HepG2 (cell line): ENCODE results near the gene DEPDC1B. TPM values are rescaled to one million over a fixed set of nuclear protein-coding genes. Genes with fewer than 3 reads are reported as not detected.

Experiments used
- AHR ChIP-seq: IDR thresholded peaks from 2 replicates; pipeline ENCODE4 v1.6.1; 2018; ENCODE audit warnings: missing genetic modification reagents, missing compliant biosample characterization
- ESRRA ChIP-seq: sonication (generic); formaldehyde crosslinking; IDR thresholded peaks from 2 replicates; pipeline ENCODE4 v1.5.1; 2020; ENCODE audit warnings: mild to moderate bottlenecking, low read depth, missing genetic modification reagents
- IKZF4 ChIP-seq: sonication (generic); formaldehyde crosslinking; IDR thresholded peaks from 2 replicates; pipeline ENCODE4 v1.5.1; 2020; ENCODE audit warnings: borderline replicate concordance, mild to moderate bottlenecking, low read depth, missing genetic modification reagents; ENCODE audit errors: not compliant biosample characterization
- KDM3A ChIP-seq: IDR thresholded peaks from 2 replicates; pipeline ENCODE4 v1.6.1; 2018; ENCODE audit warnings: low read depth, missing compliant biosample characterization
- SP140L ChIP-seq: sonication (generic); formaldehyde crosslinking; IDR thresholded peaks from 2 replicates; pipeline ENCODE4 v1.4.0; 2020; ENCODE audit warnings: missing genetic modification reagents, borderline replicate concordance
- SP2 ChIP-seq: sonication (generic); formaldehyde crosslinking; IDR thresholded peaks from 2 replicates; pipeline ENCODE4 v1.5.1; 2020; ENCODE audit warnings: mild to moderate bottlenecking, missing genetic modification reagents
- TCF7 ChIP-seq: sonication (generic); IDR thresholded peaks from 2 replicates; pipeline ENCODE4 v1.6.1; 2016; ENCODE audit warnings: antibody characterized with exemption, low read depth
- TOE1 ChIP-seq: sonication (generic); formaldehyde crosslinking; IDR thresholded peaks from 2 replicates; pipeline ENCODE4 v1.4.0; 2020; ENCODE audit warnings: mild to moderate bottlenecking, missing genetic modification reagents
- ZMYM2 ChIP-seq: sonication (generic); formaldehyde crosslinking; IDR thresholded peaks from 2 replicates; pipeline ENCODE4 v1.8.0; 2022; ENCODE audit warnings: mild to moderate bottlenecking, missing genetic modification reagents
- polyA plus RNA-seq, 8 experiments: library from polyadenylated mRNA; depleted of rRNA in 3 of 8; stranded (reverse) in 7 of 8; unstranded in 1 of 8; fragments of >200 nt; fragmentation: Illumina TruSeq in 4 of 8; extraction: Trizol in 4 of 8; gene quantifications; 2 replicates each; pipeline versions ENCODE4 v1.2.1 to v1.2.3, GENCODE V29; 2011 to 2016; ENCODE audit warnings: low read depth in 4 of 8, missing spikeins in 1 of 8, mixed read lengths in 1 of 8; ENCODE audit not compliant: insufficient read depth in 1 of 8
- total RNA-seq, 5 experiments: library from RNA; depleted of rRNA; stranded (reverse); fragments of >200 nt; fragmentation: Illumina TruSeq; extraction: Trizol; gene quantifications; 2 replicates each; pipeline ENCODE4 v1.2.3, GENCODE V29; 2016; ENCODE audit warnings: low read depth in 1 of 5
- TF ChIP-seq, protein P1 (sequence below): sonication (generic); formaldehyde crosslinking; conservative IDR thresholded peaks from 2 replicates; pipeline ENCODE4 v1.5.0; 2020; ENCODE audit warnings: missing genetic modification reagents
- TF ChIP-seq, protein P2 (sequence below): sonication (generic); formaldehyde crosslinking; IDR thresholded peaks from 2 replicates; pipeline ENCODE4 v1.4.0; 2020; ENCODE audit warnings: missing genetic modification reagents, low read depth, mild to moderate bottlenecking, borderline replicate concordance
- TF ChIP-seq, protein P3 (sequence below): sonication (generic); formaldehyde crosslinking; IDR thresholded peaks from 2 replicates; pipeline ENCODE4 v1.5.1; 2020; ENCODE audit warnings: mild to moderate bottlenecking, missing genetic modification reagents, moderate library complexity
- TF ChIP-seq, protein P4 (sequence below): IDR thresholded peaks from 2 replicates; pipeline ENCODE4 v1.6.1; 2016; ENCODE audit warnings: low read depth, borderline replicate concordance
- TF ChIP-seq, protein P5 (sequence below): sonication (generic); formaldehyde crosslinking; IDR thresholded peaks from 2 replicates; pipeline ENCODE4 v1.8.0; 2022; ENCODE audit warnings: missing genetic modification reagents, mild to moderate bottlenecking, inconsistent platforms, borderline replicate concordance
- TF ChIP-seq, protein P6 (sequence below): sonication (generic); formaldehyde crosslinking; IDR thresholded peaks from 2 replicates; pipeline ENCODE4 v1.4.0; 2020; ENCODE audit warnings: missing genetic modification reagents
- TF ChIP-seq, protein P7 (sequence below): sonication (generic); formaldehyde crosslinking; IDR thresholded peaks from 2 replicates; pipeline ENCODE4 v1.5.0; 2020; ENCODE audit warnings: missing genetic modification reagents, mild to moderate bottlenecking, borderline replicate concordance

The DEPDC1B gene
- total and polyA plus RNA-seq, 2 of the 13 experiments (the other 11 are each of a cell fraction or from before 2014, with no cell fraction given): 29.5 to 51.3 TPM

DNA sequence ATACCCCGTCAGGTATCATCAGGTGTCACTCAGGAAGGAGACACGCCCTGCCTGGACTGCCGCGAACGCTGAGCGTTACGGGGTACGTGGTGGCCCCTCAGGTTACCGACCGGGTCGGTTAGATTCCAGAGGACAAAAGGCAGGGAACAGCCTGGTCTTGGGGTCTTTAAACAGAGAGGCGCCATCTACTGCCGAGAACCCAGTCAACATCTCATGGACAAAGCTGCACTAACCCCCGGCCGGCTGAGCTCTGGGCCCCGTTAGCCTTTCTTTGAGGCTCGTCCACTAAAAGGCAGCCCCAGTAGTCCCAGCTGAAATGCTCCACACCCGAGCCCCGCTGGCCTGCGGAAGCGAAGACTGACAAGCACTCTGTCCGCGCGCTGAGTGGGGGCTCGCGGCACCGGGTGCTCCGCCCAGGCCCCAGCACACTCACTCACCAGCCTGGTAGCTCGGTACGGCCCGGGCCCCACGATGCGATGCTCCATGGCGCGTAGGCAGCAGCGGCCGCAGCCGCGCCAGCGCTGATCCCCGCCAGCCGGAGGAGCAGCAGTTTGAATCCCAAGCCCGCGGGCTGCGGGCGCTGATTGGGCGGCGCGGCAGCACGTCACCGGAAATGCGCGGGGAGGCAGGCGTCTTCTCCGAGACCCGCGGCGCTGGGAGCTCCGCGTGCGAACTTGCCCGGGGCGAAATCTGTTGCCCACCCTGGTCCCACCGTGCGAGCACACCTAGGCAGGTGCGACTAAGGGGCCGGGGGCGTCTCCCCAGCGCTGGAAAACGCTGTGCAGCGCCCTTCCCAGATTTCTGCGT, at the start of gene DEPDC1B (continued):
- TF ChIP-seq, protein P1, sequence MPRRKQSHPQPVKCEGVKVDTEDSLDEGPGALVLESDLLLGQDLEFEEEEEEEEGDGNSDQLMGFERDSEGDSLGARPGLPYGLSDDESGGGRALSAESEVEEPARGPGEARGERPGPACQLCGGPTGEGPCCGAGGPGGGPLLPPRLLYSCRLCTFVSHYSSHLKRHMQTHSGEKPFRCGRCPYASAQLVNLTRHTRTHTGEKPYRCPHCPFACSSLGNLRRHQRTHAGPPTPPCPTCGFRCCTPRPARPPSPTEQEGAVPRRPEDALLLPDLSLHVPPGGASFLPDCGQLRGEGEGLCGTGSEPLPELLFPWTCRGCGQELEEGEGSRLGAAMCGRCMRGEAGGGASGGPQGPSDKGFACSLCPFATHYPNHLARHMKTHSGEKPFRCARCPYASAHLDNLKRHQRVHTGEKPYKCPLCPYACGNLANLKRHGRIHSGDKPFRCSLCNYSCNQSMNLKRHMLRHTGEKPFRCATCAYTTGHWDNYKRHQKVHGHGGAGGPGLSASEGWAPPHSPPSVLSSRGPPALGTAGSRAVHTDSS (CRISPR knock-in tag): 0 out of 2 replicates have a peak, but pooled peaks have one; percentile 12
- TF ChIP-seq SP2 (CRISPR knock-in tag) (peak; percentile 73), AHR (CRISPR knock-in tag) (no peak), KDM3A (CRISPR knock-in tag) (peak; percentile 67; the same call in 1 of the 2 replicates), TCF7 (no peak), SP140L (no peak), ZMYM2 (CRISPR knock-in tag) (peak; percentile 90), IKZF4 (CRISPR knock-in tag) (peak; percentile 72), TOE1 (CRISPR knock-in tag) (no peak), ESRRA (0 out of 2 replicates have a peak, but pooled peaks have one; percentile 22)
- TF ChIP-seq, protein P2, sequence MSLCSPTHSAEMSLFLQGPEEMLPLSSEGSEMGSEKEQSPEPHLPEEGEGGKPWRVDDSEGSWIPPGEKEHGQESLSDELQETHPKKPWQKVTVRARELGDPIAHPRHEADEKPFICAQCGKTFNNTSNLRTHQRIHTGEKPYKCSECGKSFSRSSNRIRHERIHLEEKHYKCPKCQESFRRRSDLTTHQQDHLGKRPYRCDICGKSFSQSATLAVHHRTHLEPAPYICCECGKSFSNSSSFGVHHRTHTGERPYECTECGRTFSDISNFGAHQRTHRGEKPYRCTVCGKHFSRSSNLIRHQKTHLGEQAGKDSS (CRISPR knock-in tag): 0 out of 2 replicates have a peak, but pooled peaks have one; percentile 17
- TF ChIP-seq, protein P3, sequence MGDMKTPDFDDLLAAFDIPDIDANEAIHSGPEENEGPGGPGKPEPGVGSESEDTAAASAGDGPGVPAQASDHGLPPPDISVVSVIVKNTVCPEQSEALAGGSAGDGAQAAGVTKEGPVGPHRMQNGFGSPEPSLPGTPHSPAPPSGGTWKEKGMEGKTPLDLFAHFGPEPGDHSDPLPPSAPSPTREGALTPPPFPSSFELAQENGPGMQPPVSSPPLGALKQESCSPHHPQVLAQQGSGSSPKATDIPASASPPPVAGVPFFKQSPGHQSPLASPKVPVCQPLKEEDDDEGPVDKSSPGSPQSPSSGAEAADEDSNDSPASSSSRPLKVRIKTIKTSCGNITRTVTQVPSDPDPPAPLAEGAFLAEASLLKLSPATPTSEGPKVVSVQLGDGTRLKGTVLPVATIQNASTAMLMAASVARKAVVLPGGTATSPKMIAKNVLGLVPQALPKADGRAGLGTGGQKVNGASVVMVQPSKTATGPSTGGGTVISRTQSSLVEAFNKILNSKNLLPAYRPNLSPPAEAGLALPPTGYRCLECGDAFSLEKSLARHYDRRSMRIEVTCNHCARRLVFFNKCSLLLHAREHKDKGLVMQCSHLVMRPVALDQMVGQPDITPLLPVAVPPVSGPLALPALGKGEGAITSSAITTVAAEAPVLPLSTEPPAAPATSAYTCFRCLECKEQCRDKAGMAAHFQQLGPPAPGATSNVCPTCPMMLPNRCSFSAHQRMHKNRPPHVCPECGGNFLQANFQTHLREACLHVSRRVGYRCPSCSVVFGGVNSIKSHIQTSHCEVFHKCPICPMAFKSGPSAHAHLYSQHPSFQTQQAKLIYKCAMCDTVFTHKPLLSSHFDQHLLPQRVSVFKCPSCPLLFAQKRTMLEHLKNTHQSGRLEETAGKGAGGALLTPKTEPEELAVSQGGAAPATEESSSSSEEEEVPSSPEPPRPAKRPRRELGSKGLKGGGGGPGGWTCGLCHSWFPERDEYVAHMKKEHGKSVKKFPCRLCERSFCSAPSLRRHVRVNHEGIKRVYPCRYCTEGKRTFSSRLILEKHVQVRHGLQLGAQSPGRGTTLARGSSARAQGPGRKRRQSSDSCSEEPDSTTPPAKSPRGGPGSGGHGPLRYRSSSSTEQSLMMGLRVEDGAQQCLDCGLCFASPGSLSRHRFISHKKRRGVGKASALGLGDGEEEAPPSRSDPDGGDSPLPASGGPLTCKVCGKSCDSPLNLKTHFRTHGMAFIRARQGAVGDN: peak; percentile 100
- TF ChIP-seq, protein P4, sequence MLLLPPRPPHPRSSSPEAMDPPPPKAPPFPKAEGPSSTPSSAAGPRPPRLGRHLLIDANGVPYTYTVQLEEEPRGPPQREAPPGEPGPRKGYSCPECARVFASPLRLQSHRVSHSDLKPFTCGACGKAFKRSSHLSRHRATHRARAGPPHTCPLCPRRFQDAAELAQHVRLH: peak; percentile 67; the same call in 1 of the 2 replicates
- TF ChIP-seq, protein P5, sequence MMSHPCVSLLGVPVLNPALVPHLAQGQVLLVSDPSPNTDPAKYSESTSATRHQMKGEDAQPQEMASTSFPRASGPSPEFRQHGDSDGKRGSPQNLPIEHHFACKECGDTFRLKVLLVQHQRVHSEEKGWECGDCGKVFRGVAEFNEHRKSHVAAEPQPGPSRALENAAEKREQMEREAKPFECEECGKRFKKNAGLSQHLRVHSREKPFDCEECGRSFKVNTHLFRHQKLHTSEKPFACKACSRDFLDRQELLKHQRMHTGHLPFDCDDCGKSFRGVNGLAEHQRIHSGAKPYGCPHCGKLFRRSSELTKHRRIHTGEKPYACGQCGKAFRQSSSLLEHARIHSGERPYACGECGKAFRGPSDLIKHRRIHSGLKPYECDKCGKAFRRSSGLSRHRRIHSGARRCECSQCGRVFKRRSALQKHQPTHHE (CRISPR knock-in tag): peak; percentile 19; the same call in 1 of the 2 replicates
- TF ChIP-seq, protein P6, sequence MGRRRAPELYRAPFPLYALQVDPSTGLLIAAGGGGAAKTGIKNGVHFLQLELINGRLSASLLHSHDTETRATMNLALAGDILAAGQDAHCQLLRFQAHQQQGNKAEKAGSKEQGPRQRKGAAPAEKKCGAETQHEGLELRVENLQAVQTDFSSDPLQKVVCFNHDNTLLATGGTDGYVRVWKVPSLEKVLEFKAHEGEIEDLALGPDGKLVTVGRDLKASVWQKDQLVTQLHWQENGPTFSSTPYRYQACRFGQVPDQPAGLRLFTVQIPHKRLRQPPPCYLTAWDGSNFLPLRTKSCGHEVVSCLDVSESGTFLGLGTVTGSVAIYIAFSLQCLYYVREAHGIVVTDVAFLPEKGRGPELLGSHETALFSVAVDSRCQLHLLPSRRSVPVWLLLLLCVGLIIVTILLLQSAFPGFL (CRISPR knock-in tag): no peak
- TF ChIP-seq, protein P7, sequence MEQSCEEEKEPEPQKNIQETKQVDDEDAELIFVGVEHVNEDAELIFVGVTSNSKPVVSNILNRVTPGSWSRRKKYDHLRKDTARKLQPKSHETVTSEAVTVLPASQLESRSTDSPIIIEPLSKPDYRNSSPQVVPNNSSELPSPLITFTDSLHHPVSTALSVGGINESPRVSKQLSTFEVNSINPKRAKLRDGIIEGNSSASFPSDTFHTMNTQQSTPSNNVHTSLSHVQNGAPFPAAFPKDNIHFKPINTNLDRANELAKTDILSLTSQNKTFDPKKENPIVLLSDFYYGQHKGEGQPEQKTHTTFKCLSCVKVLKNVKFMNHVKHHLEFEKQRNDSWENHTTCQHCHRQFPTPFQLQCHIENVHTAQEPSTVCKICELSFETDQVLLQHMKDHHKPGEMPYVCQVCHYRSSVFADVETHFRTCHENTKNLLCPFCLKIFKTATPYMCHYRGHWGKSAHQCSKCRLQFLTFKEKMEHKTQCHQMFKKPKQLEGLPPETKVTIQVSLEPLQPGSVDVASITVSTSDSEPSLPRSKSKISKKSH (CRISPR knock-in tag): peak; percentile 86
